WERI-Rb-1 (cell line): Measurements from ENCODE around the gene EME2.

Experiments used
- DNase-seq: peaks from one replicate; pipeline ENCODE4 v3.0.0-alpha.2; 2020
- H3K27ac ChIP-seq: fragments of 250-450 bp; sonication (Bioruptor Pico); 2 replicates; pipeline ENCODE4 v1.5.1; 2020; ENCODE audit warnings: mild to moderate bottlenecking, moderate library complexity
- H3K27me3 ChIP-seq: fragments of 250-450 bp; sonication (Bioruptor Pico); 2 replicates; pipeline ENCODE4 v1.5.1; 2021; ENCODE audit warnings: mild to moderate bottlenecking, low read depth, moderate library complexity; ENCODE audit not compliant: insufficient read depth, severe bottlenecking
- H3K36me3 ChIP-seq: fragments of 250-450 bp; sonication (Bioruptor Pico); 2 replicates; pipeline ENCODE4 v1.5.1; 2020; ENCODE audit warnings: mild to moderate bottlenecking, moderate library complexity
- H3K4me3 ChIP-seq: 2 replicates; pipeline ENCODE4 v1.5.1; 2011; ENCODE audit warnings: low read depth, mild to moderate bottlenecking, control low read depth, low read length
- H3K9me3 ChIP-seq: fragments of 250-450 bp; sonication (Bioruptor Pico); 2 replicates; pipeline ENCODE4 v1.5.1; 2021; ENCODE audit warnings: mild to moderate bottlenecking, moderate library complexity; ENCODE audit not compliant: severe bottlenecking
- TF ChIP-seq, protein P1 (sequence below): IDR thresholded peaks from 2 replicates; pipeline ENCODE4 v1.5.1; 2011; ENCODE audit warnings: low read depth, mild to moderate bottlenecking, control low read depth, inconsistent platforms, low read length

EME2 gene

DNA sequence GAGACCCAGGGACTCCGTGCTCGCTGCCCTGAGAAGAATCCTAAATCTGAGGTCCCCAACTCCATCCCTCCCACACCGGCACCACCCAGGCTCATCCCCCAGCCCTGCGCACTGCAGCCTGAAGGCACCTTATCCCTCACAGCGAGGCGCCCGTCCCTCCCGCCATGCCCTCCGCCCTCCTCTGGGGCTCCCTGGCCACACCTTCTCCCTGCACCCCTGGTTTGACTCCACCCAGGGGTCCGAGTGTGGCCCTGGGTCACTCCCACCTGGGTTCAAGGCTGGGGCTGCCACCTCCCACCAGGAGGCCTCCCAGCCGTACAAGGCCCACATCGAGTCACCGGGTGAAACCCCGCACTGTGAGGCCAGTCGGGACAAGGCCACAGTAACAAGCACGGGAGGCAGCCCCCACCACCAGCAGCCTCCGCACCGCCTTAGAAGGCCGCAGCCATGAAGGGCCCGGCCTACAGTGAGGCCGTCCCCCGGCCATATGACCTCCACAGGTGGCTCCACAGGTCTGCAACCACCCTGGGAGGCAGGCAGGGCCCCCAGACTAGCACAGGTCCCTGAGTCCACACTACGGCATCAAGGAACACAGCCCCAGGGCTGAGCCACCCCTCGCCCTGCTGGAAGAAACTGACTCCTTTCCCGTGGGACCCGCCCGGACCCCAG lies 45.7 kb downstream of the EME2 start:
- H3K27me3 ChIP-seq, result no peaks in the 10 kb centered on the region
- TF ChIP-seq, protein P1, sequence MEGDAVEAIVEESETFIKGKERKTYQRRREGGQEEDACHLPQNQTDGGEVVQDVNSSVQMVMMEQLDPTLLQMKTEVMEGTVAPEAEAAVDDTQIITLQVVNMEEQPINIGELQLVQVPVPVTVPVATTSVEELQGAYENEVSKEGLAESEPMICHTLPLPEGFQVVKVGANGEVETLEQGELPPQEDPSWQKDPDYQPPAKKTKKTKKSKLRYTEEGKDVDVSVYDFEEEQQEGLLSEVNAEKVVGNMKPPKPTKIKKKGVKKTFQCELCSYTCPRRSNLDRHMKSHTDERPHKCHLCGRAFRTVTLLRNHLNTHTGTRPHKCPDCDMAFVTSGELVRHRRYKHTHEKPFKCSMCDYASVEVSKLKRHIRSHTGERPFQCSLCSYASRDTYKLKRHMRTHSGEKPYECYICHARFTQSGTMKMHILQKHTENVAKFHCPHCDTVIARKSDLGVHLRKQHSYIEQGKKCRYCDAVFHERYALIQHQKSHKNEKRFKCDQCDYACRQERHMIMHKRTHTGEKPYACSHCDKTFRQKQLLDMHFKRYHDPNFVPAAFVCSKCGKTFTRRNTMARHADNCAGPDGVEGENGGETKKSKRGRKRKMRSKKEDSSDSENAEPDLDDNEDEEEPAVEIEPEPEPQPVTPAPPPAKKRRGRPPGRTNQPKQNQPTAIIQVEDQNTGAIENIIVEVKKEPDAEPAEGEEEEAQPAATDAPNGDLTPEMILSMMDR, result no peak
- H3K36me3 ChIP-seq, result peaks cover 34% of the 10 kb centered on the region
- no peak for DNase-seq
- H3K9me3 ChIP-seq, result no peaks in the 10 kb centered on the region
- no peak overlapping the region for H3K27ac ChIP-seq
- H3K4me3 ChIP-seq, result no peak overlapping the region

DNA sequence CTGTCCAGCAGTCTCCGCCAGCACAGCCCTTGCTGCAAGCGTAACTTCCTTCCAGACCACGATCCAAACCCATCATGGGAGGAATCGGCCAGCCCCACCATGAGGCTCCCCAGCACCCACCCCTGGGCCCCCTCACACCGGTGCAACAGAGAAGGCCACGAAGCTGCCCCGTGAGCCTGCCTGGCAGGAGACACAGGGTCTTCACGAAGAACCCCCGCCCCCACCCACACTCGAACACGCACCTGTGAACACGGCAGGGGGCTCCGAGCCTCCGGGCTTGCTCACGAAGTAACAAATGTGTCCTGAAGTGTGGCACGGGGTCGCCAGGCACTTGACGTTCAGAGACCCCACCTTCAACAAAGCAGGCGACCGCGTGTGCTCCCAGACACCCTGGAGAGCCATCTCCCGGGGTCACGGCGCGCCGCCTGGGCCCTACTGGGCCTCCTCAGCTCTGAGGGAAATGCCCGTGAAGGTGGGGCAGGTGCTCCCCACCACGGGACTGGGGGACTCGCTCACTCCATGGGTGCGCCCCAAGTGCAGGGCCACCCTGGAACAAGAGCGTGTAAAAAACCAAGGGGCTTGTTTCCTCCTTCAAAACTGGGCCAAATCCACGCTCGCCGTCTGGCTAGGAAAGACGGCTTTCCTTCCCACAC lies 46.4 kb downstream of the EME2 start:
- Histone ChIP-seq H3K36me3 (peaks cover 34% of the 10 kb centered on the region), H3K4me3 (no peak overlapping the region), H3K27ac (no peak overlapping the region), H3K9me3 (no peaks in the 10 kb centered on the region), H3K27me3 (no peaks in the 10 kb centered on the region)
- DNase-seq, result no peak
- TF ChIP-seq, protein P1, result no peak

DNA sequence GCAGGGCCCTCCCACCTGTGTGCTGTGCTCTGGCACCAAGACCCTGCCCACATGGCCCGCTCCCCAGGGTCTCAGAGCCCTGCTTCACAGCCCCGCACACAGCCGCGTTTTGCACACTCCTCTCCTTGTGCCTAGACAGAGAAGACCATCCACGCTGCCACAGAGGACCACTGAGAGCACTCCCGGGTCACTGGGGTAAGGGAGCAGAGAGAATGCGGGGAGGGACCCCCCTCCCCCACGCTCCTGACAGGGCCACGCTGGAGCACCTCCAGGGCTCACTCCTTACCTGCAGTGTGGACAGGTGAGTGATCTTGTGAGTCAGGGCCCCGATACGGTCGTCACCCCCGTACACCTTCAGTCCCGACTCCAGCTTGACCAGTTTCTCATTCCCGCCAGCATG lies 47.0 kb downstream of the EME2 start:
- Histone ChIP-seq H3K4me3 (no peak overlapping the region), H3K9me3 (no peaks in the 10 kb centered on the region), H3K27me3 (no peaks in the 10 kb centered on the region), H3K27ac (no peak overlapping the region), H3K36me3 (peaks cover 34% of the 10 kb centered on the region)
- TF ChIP-seq, protein P1, result no peak
- DNase-seq, result no peak

DNA sequence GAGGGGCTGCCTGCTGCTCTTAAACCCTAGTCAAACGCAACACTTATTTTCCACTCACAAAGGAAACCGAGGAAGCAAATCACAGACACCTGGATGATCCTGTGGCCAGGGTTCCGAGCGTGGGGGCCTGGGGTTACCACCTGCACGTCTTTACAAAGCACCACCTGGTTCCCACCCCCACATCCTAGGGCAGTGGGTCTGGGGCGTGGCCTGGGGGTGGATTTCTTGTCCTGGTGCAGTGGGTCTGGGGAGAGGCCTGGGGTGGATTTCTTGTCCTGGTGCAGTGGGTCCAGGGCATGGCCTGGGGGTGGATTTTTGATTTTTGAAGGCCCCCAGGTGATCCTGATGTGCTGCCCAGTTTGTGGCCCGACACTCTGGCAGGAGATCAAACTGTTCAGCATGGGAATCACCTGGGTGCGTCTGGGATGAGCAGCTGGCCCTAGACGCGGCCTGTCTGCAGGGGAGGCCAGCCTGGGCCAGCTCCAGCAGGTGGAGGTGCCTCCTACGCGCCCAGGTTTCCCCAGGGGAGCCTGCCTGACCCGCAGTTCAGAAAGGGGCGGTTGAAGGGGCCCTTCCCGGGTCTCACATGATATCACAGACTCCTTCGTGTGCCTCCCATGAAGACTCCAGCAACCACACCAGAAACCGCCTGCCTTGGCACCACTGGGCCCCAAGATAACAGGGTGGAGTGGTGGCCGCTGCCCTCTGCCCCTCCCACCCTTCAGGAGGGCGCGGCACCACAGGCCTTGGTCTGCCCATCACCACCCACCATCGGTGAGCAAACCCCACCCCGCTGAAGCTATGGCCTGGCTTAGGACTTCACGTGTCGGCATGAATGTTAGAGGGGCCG lies 47.7 kb downstream of the EME2 start:
- TF ChIP-seq, protein P1, result no peak
- Histone ChIP-seq H3K9me3 (no peaks in the 10 kb centered on the region), H3K36me3 (peaks cover 34% of the 10 kb centered on the region), H3K4me3 (no peak overlapping the region), H3K27ac (no peak overlapping the region), H3K27me3 (no peaks in the 10 kb centered on the region)
- no peak for DNase-seq

GRCh38 chr16:1820946-1821290 lies 48.3 kb downstream of the EME2 start:
- Histone ChIP-seq H3K36me3 (peaks cover 34% of the 10 kb centered on the region), H3K9me3 (no peaks in the 10 kb centered on the region)

More at GRCh38 chr16:1820946-1821290, 48.3 kb downstream of the EME2 start:
- no peak for DNase-seq
- TF ChIP-seq, protein P1, result no peak
- Histone ChIP-seq H3K27me3 (no peaks in the 10 kb centered on the region), H3K4me3 (no peak overlapping the region), H3K27ac (no peak overlapping the region)
